ENCODE results near the gene CDH10. TPM values are rescaled to one million over a fixed set of nuclear protein-coding genes. Genes with fewer than 3 reads are reported as not detected.

Gene CDH10
- total RNA-seq, 1 donor from 2014 or later, result 15.8 TPM

DNA sequence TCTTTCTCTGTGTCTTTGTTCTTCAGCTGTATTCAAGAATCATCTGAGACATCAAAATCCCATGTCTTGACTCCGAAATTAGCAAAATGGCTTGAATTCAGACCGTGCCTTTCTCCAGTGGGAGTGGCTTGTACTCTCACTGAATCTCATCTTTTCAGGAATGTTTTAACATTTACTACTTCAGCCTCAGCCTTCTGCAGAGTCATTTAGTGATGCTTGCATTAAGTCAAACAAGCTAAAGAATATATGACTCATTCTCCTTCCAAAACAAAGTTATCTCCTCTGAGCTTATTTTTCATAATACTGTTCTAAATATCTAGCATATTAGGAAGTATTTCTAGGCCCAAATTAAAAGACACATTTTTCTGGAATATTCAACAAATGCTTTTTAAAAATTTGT is 205.3 kb downstream of the CDH10 start:
- Mint-ChIP-seq H3K4me1 (ENCODE audit: unreplicated experiment) (no peaks in the 10 kb centered on the region), H3K27me3 (ENCODE audit: unreplicated experiment) (no peaks in the 10 kb centered on the region), H3K4me3 (ENCODE audit: unreplicated experiment) (no peak overlapping the region), H3K36me3 (ENCODE audit: low read depth, unreplicated experiment) (no peaks in the 10 kb centered on the region), H3K27ac (ENCODE audit: unreplicated experiment) (no peak overlapping the region), H3K9me3 (ENCODE audit: unreplicated experiment) (no peaks in the 10 kb centered on the region)
- TF ChIP-seq, protein P1, sequence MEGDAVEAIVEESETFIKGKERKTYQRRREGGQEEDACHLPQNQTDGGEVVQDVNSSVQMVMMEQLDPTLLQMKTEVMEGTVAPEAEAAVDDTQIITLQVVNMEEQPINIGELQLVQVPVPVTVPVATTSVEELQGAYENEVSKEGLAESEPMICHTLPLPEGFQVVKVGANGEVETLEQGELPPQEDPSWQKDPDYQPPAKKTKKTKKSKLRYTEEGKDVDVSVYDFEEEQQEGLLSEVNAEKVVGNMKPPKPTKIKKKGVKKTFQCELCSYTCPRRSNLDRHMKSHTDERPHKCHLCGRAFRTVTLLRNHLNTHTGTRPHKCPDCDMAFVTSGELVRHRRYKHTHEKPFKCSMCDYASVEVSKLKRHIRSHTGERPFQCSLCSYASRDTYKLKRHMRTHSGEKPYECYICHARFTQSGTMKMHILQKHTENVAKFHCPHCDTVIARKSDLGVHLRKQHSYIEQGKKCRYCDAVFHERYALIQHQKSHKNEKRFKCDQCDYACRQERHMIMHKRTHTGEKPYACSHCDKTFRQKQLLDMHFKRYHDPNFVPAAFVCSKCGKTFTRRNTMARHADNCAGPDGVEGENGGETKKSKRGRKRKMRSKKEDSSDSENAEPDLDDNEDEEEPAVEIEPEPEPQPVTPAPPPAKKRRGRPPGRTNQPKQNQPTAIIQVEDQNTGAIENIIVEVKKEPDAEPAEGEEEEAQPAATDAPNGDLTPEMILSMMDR (IDR thresholded peaks at IDR 0.05; ENCODE audit: unreplicated experiment), result no peak
- no peak for DNase-seq (ENCODE audit: low spot score)
